BLaER1 (cell line): Measurements from ENCODE around the gene KAZN.

Experiments
- H3K27ac ChIP-seq: shearing (Covaris generic); formaldehyde crosslinking; 2 replicates; pipeline ENCODE4 v1.8.1; 2022
- H3K27me3 ChIP-seq: shearing (Covaris generic); formaldehyde crosslinking; 2 replicates; pipeline ENCODE4 v1.8.1; 2022
- H3K36me3 ChIP-seq: shearing (Covaris generic); formaldehyde crosslinking; 2 replicates; pipeline ENCODE4 v1.8.1; 2022
- H3K4me1 ChIP-seq: shearing (Covaris generic); formaldehyde crosslinking; 2 replicates; pipeline ENCODE4 v1.8.1; 2022
- H3K4me2 ChIP-seq: shearing (Covaris generic); formaldehyde crosslinking; 2 replicates; pipeline ENCODE4 v1.8.1; 2022
- H3K4me3 ChIP-seq: shearing (Covaris generic); formaldehyde crosslinking; 2 replicates; pipeline ENCODE4 v1.8.1; 2022
- H3K9ac ChIP-seq: shearing (Covaris generic); formaldehyde crosslinking; 2 replicates; pipeline ENCODE4 v1.8.1; 2022
- H3K9me3 ChIP-seq: shearing (Covaris generic); formaldehyde crosslinking; 2 replicates; pipeline ENCODE4 v1.8.1; 2022
- H4K20me1 ChIP-seq: shearing (Covaris generic); formaldehyde crosslinking; 2 replicates; pipeline ENCODE4 v1.8.1; 2022
- Cebpa-rat ChIP-seq: shearing (Covaris generic); IDR thresholded peaks from 2 replicates; pipeline ENCODE4 v1.8.1; 2022

Gene KAZN

GRCh38 chr1:14715266-14715665 is 116.8 kb downstream of the KAZN start:
- H3K27me3 ChIP-seq = no peaks in the 10 kb centered on the region
- no peaks in the 10 kb centered on the region for H3K36me3 ChIP-seq
- TF ChIP-seq Cebpa-rat = no peak
- peaks cover 13% of the 10 kb centered on the region; the same call in 1 of the 2 replicates for H3K9me3 ChIP-seq
- H3K4me1 ChIP-seq = peaks cover 25% of the 10 kb centered on the region
- no peak overlapping the region for H3K4me2 ChIP-seq
- H3K4me3 ChIP-seq = no peak overlapping the region
- no peak overlapping the region for H3K9ac ChIP-seq
- no peak overlapping the region for H3K27ac ChIP-seq
- no peaks in the 10 kb centered on the region for H4K20me1 ChIP-seq

- Histone ChIP-seq H3K9ac (no peak overlapping the region), H4K20me1 (no peaks in the 10 kb centered on the region), H3K27me3 (no peaks in the 10 kb centered on the region), H3K9me3 (peaks cover 15% of the 10 kb centered on the region), H3K4me3 (no peak overlapping the region), H3K27ac (no peak overlapping the region), H3K4me1 (peaks cover 25% of the 10 kb centered on the region), H3K4me2 (no peak overlapping the region), H3K36me3 (no peaks in the 10 kb centered on the region)
- TF ChIP-seq Cebpa-rat = no peak
These were observed 117.3 kb downstream of the KAZN start for GRCh38 chr1:14715802-14716201.

- Histone ChIP-seq H3K4me1 (peaks cover 25% of the 10 kb centered on the region), H3K9me3 (peaks cover 20% of the 10 kb centered on the region)
These were observed 118.0 kb downstream of the KAZN start for GRCh38 chr1:14716474-14716873.

GRCh38 chr1:14718476-14718875 is 120.0 kb downstream of the KAZN start:
- no peak for TF ChIP-seq Cebpa-rat
- Histone ChIP-seq H3K36me3 (no peaks in the 10 kb centered on the region), H3K9ac (no peak overlapping the region), H3K27ac (no peak overlapping the region), H3K4me1 (peaks cover 10% of the 10 kb centered on the region), H3K9me3 (peaks cover 20% of the 10 kb centered on the region), H3K4me3 (no peak overlapping the region), H3K4me2 (no peak overlapping the region), H3K27me3 (no peaks in the 10 kb centered on the region), H4K20me1 (no peaks in the 10 kb centered on the region)

More at GRCh38 chr1:14716474-14716873, 118.0 kb downstream of the KAZN start:
- H3K27ac ChIP-seq = no peak overlapping the region
- no peak for TF ChIP-seq Cebpa-rat
- no peaks in the 10 kb centered on the region for H3K27me3 ChIP-seq
- no peaks in the 10 kb centered on the region for H4K20me1 ChIP-seq
- no peak overlapping the region for H3K9ac ChIP-seq
- H3K4me3 ChIP-seq = no peak overlapping the region
- H3K4me2 ChIP-seq = no peak overlapping the region
- H3K36me3 ChIP-seq = no peaks in the 10 kb centered on the region

- Histone ChIP-seq H3K27me3 (no peaks in the 10 kb centered on the region), H3K9ac (no peak overlapping the region), H3K4me2 (no peak overlapping the region), H3K9me3 (peaks cover 11% of the 10 kb centered on the region; the same call in 1 of the 2 replicates), H3K36me3 (no peaks in the 10 kb centered on the region), H4K20me1 (no peaks in the 10 kb centered on the region), H3K4me1 (peaks cover 8% of the 10 kb centered on the region), H3K27ac (no peak overlapping the region), H3K4me3 (no peak overlapping the region)
- TF ChIP-seq Cebpa-rat = no peak
These were observed 124.9 kb downstream of the KAZN start for GRCh38 chr1:14723401-14723800.

GRCh38 chr1:14724246-14724645 is 125.8 kb downstream of the KAZN start:
- H3K9me3 ChIP-seq = peaks cover 9% of the 10 kb centered on the region; the same call in 1 of the 2 replicates
- H3K4me2 ChIP-seq = peak overlapping the region; percentile 36
- H3K27me3 ChIP-seq = no peaks in the 10 kb centered on the region
- H3K4me1 ChIP-seq = peaks cover 8% of the 10 kb centered on the region
- H4K20me1 ChIP-seq = no peaks in the 10 kb centered on the region
- H3K27ac ChIP-seq = no peak overlapping the region
- H3K36me3 ChIP-seq = no peaks in the 10 kb centered on the region
- H3K4me3 ChIP-seq = no peak overlapping the region
- H3K9ac ChIP-seq = no peak overlapping the region
- TF ChIP-seq Cebpa-rat = no peak

- no peak overlapping the region for H3K4me3 ChIP-seq
- H3K4me2 ChIP-seq = peak overlapping the region; percentile 36
- no peaks in the 10 kb centered on the region for H3K27me3 ChIP-seq
- no peaks in the 10 kb centered on the region for H4K20me1 ChIP-seq
- no peak for TF ChIP-seq Cebpa-rat
- peaks cover 8% of the 10 kb centered on the region for H3K4me1 ChIP-seq
- H3K9me3 ChIP-seq = peaks cover 7% of the 10 kb centered on the region; the same call in 1 of the 2 replicates
- H3K9ac ChIP-seq = no peak overlapping the region
- no peak overlapping the region for H3K27ac ChIP-seq
- H3K36me3 ChIP-seq = no peaks in the 10 kb centered on the region
These were observed 126.2 kb downstream of the KAZN start for GRCh38 chr1:14724678-14725077.

- Histone ChIP-seq H3K36me3 (no peaks in the 10 kb centered on the region), H4K20me1 (no peaks in the 10 kb centered on the region), H3K27me3 (no peaks in the 10 kb centered on the region)
These were observed 126.8 kb downstream of the KAZN start for GRCh38 chr1:14725238-14725637.

GRCh38 chr1:14725695-14726094 is 127.2 kb downstream of the KAZN start:
- H3K27me3 ChIP-seq = no peaks in the 10 kb centered on the region
- H3K4me1 ChIP-seq = peaks cover 8% of the 10 kb centered on the region
- no peaks in the 10 kb centered on the region for H4K20me1 ChIP-seq
- H3K4me3 ChIP-seq = no peak overlapping the region
- peaks cover 6% of the 10 kb centered on the region; the same call in 1 of the 2 replicates for H3K9me3 ChIP-seq
- no peak overlapping the region for H3K9ac ChIP-seq
- no peak for TF ChIP-seq Cebpa-rat
- no peak overlapping the region for H3K27ac ChIP-seq
- H3K36me3 ChIP-seq = no peaks in the 10 kb centered on the region
- H3K4me2 ChIP-seq = no peak overlapping the region

More at GRCh38 chr1:14725238-14725637, 126.8 kb downstream of the KAZN start:
- Histone ChIP-seq H3K9ac (no peak overlapping the region), H3K27ac (no peak overlapping the region), H3K4me3 (no peak overlapping the region), H3K4me1 (peaks cover 8% of the 10 kb centered on the region), H3K4me2 (peak overlapping the region; percentile 36; the same call in 1 of the 2 replicates), H3K9me3 (peaks cover 7% of the 10 kb centered on the region; the same call in 1 of the 2 replicates)
- no peak for TF ChIP-seq Cebpa-rat

GRCh38 chr1:14726606-14727005 is 128.1 kb downstream of the KAZN start:
- peaks cover 8% of the 10 kb centered on the region for H3K4me1 ChIP-seq
- no peak for TF ChIP-seq Cebpa-rat

GRCh38 chr1:14728516-14728915 is 130.0 kb downstream of the KAZN start:
- H3K27me3 ChIP-seq = no peaks in the 10 kb centered on the region
- no peak overlapping the region for H3K4me2 ChIP-seq
- H3K9ac ChIP-seq = no peak overlapping the region
- no peaks in the 10 kb centered on the region for H4K20me1 ChIP-seq
- H3K9me3 ChIP-seq = no peaks in the 10 kb centered on the region
- no peak for TF ChIP-seq Cebpa-rat
- H3K27ac ChIP-seq = no peak overlapping the region
- peaks cover 15% of the 10 kb centered on the region for H3K4me1 ChIP-seq
- H3K4me3 ChIP-seq = no peak overlapping the region
- no peaks in the 10 kb centered on the region for H3K36me3 ChIP-seq

More at GRCh38 chr1:14726606-14727005, 128.1 kb downstream of the KAZN start:
- no peak overlapping the region for H3K4me2 ChIP-seq
- H4K20me1 ChIP-seq = no peaks in the 10 kb centered on the region
- H3K36me3 ChIP-seq = no peaks in the 10 kb centered on the region
- no peaks in the 10 kb centered on the region for H3K9me3 ChIP-seq
- no peak overlapping the region for H3K27ac ChIP-seq
- H3K27me3 ChIP-seq = no peaks in the 10 kb centered on the region
- no peak overlapping the region for H3K4me3 ChIP-seq
- no peak overlapping the region for H3K9ac ChIP-seq
